Panc1 (cell line): ENCODE data around the gene CCDC40.

ENCODE experiments used
- CTCF ChIP-seq: fragments of 450-650 bp; IDR thresholded peaks from 2 replicates; pipeline ENCODE4 v1.5.1; 2017; ENCODE audit warnings: mild to moderate bottlenecking
- POLR2AphosphoS5 ChIP-seq: IDR thresholded peaks from 2 replicates; pipeline ENCODE4 v1.6.1; 2012; ENCODE audit warnings: mild to moderate bottlenecking, low read depth, low read length, moderate library complexity
- TCF7L2 ChIP-seq: IDR thresholded peaks from 2 replicates; pipeline ENCODE4 v1.6.1; 2011; ENCODE audit warnings: mild to moderate bottlenecking, low read depth, low read length, inconsistent platforms

- TF ChIP-seq CTCF (no peak), TCF7L2 (no peak), POLR2AphosphoS5 (no peak)
These were observed 74.7 kb downstream of the CCDC40 start for GRCh38 chr17:80110927-80111701.
